ENCODE data around the gene FBLN2.

Gene FBLN2

DNA sequence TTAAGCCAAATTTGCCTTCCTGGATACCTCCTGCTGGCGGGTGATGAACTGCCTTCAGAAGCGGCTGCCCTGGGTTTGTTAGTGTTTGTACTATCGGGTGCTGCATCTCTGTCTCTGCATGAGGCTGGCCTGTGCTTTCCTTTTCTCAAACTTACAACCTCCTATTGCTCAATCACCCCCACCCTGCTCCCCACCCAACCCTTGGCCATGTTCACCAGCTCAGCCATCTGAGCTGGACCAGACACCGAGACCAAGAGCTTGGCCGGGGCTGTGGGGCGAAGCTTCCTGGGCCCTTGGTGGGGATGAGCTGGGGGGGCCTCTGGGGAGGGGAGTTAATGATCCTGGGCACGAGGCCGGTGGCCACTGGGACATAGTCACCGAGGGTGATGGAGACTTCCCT lies 16.8 kb upstream of the FBLN2 start:
- DNase-seq (ENCODE audit: low spot score), result no peak

DNA sequence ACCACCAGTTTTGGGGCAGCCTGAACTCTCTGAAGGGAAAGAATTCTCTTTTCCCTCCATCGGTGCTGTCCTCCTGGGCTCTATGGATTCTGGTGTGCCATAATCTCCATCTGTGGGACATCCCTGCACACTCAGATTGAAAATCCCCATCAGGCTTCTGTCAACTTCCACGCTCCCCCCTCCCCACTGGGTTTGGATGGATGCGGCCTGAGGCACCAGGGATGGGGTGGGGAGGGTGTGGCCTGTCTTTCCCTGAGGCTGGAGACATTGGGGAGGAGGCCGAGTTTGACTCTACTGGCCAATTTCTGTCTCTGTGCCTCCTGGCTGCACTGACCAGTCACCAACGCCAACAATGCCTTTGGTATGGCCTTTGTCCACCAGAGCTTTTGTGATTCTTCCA lies 16.3 kb upstream of the FBLN2 start:
- no peak for DNase-seq (ENCODE audit: low spot score)

DNA sequence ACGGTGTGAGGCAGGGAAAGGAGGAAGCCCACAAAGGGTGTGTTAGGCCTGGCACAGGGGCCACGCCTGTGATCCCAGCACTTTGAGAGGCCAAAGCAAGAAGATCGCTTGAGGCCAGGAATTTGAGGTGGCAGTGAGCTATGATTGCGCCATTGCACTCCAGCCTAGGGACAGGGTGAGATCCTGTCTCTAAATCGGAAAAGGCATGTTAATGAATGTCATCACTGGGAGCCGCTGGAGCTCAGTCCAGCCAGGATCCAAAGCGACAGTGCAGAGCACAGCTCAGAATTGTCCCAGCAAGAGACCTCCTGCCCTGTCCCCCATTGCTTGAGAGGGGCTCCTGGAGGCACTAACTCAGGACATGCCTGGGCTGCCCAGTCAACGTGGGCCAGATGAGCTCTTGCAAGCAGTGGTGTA lies 15.0 kb upstream of the FBLN2 start:
- DNase-seq (ENCODE audit: low spot score), result no peak

DNA sequence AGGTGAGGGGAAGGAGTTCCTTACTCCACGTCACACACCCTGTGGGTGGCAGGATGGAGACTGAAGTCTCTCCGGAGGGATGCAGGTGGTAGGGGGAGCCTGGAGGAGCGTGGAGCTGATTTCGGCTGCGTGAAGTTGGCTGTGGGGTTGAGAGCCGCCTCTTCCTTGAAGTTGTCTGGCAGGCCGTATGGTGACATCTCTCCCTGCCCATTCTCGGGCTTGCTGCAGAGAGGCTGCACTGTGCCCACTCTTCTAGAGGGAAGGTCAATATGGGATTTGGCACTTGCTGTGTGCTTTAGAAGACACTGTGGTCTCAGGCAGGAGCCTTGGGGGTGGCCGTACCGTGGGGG lies 13.4 kb upstream of the FBLN2 start:
- no peak for DNase-seq (ENCODE audit: low spot score)

DNA sequence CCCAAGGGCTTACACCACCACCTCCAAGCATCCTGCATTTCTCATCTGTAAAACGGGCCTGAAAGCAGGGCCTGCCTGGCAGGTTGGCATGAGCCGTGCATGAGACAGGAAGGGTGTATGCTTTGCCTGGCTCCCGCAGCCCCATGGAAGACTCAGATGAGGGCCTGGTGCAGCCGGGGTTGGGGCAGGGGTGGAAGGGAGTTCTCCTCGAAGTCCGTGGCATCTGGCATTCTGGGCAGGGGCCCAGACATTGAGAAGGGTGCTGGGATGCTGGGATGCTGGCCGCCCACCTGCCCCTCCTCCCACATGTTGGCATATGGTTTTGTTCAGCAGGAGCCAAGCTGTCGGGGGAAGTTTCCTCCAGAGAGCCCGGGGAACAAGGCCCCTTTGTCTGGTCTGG lies 13.0 kb upstream of the FBLN2 start:
- DNase-seq (ENCODE audit: low spot score), result no peak

DNA sequence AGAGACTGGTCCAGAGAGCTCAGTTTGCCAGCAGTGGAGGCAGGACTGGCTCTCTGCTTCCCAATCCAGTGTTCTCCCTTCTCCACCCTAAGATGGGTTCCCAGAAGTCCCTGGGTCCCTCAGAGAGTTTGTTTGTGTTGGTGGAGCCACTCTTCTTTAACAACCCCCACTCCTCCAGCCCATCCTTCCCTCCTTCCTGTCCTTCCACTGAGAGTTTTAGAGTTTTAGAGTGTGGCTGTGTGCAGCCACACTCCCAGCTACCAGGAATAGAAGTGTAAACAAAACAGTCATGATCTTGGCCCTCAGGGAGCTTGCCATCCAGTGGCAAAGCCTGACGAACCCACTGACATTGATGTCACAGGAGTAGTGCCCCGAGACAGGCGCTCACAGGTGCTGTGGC lies 12.5 kb upstream of the FBLN2 start:
- no peak for DNase-seq (ENCODE audit: low spot score)

DNA sequence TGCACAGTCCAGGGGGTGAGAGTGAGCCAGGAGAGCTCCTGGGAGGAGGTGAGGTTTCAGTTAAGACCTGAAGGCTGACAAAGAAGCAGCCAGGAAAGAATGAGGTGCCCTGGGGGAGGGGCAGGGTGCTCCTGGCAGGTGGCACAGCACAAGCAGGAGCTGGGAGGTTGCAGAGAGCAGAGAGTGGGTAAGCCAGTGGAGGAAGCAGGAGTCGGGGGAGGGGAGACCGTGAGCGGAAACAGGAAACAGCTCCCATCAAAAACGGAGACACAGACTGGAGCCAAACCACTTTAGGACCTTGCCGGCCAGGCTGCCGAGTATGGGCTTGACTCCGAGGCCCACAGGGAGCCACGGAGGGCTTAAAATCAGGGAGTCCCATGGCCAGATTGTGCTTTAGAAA lies 12.1 kb upstream of the FBLN2 start:
- DNase-seq (ENCODE audit: low spot score), result no peak

DNA sequence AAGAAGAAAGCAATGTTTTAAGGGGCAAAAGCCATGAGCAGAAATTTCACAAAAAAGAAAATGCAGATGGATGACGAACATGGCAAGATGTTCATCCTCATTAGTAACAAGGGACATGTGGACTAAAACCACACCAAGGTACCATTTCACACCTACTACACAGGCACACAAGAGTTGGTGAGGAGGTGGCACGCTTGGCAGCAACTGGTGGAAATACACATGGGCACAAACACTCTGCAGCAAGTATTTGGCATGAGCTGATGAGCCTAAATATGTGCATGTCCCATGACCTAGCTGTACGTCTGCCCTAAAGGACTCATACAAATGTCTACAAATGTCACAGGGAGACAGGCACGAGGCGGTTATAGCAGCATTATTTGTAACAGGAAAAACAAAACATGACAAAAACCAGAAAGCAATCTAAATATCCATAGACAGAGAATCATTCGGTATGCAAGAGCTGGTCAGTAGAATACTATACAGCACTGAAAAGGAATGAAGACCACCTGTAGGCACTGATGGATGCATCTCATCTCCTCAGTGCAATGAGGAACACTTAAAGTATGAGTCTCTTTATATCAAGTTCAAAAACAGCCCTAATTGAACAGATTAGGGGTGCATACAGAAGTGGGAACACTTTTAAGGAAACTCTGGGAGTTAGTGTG lies 11.5 kb upstream of the FBLN2 start:
- no peak for DNase-seq (ENCODE audit: low spot score)

DNA sequence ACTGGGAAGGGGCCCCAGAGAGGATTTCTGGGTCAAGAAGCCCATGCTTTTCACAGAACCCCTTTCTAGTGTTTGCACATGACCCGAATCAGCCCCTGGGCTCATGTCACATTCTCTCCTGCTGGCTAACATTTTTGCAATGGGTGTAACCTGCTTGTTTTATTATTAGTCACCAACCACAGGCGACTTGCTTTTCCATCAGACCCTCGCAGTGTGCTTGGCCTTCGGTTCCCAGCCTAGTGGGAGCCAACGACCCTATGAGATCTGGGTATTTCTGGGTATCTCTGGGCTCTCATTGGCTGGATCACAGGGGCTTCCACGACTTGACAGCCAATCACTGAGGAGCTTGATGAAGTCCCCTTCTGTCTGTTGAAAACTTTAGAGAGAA lies 11.0 kb upstream of the FBLN2 start:
- no peak for DNase-seq (ENCODE audit: low spot score)

DNA sequence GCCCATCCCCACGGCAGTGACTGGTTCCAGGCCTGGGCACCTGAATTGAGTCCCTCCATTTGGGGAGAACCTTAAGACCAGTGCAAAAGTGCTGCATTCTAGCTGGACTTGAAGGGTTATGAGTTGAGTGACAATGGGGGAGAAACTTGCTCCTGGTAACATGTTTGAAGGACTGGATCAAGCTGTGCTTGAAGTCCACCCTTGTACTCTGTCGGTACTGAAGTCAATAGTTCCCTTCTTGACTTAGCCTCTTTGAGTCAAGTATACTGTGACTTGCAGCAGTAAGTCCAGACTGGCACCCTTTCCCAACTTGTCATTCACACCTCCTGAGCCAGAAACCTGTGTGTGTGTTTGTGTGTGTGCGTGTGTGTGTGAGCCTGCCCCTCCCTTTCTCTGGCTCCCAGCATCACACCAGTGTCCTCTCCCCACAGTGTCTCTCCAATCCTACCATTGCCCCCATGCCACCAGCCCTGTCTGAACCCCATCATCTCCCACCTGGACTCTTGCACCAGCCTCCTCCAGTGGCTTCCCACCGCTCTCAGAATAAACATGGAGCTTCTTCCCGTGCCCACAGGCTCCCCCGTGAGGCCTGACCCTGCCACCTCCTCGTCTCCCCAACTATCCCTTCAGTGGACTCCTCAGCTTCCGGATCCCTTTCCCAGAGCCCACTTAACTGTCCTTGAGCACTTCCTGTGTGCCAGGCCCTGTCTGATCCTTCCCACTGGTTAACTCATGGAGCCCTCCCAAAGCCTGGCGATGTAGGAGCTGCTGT lies 10.2 kb upstream of the FBLN2 start:
- DNase-seq (ENCODE audit: low spot score), result no peak

DNA sequence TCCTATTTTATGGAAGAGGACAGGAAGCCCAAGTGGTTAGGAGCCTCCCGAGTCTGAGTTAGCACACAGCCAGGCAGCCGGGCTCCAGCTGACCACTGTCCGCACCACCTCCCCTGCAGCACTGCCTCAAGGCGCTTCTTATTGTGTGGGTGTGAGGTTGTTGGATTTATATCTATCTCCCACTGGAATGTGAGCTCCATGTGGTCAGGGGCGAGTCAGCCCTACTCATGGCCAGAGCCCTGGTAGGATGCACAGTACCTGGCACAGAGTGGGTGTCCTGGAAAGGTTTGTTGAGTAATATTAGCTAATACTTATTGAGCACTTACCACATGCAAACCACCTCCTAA lies 9.7 kb upstream of the FBLN2 start:
- no peak for DNase-seq (ENCODE audit: low spot score)

DNA sequence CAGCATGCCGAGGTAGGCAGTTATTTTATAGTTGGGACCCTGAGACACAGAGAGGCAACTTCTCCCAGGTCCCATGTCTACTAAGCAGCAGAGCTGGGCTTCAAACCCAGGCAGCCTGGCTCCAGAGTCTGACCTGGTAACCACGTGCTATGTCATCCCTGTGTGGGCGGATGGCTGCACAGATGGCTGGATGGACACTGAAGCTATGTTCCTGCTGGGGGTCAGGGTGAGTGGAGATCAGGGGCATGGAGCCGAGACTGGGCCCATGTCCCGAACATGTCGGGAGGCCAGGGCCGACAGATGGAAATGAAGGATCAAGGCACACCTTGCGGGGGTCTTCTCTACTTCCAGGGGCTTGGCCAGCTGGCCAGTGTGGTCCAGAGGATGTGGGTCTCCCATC lies 9.3 kb upstream of the FBLN2 start:
- DNase-seq (ENCODE audit: low spot score), result no peak

DNA sequence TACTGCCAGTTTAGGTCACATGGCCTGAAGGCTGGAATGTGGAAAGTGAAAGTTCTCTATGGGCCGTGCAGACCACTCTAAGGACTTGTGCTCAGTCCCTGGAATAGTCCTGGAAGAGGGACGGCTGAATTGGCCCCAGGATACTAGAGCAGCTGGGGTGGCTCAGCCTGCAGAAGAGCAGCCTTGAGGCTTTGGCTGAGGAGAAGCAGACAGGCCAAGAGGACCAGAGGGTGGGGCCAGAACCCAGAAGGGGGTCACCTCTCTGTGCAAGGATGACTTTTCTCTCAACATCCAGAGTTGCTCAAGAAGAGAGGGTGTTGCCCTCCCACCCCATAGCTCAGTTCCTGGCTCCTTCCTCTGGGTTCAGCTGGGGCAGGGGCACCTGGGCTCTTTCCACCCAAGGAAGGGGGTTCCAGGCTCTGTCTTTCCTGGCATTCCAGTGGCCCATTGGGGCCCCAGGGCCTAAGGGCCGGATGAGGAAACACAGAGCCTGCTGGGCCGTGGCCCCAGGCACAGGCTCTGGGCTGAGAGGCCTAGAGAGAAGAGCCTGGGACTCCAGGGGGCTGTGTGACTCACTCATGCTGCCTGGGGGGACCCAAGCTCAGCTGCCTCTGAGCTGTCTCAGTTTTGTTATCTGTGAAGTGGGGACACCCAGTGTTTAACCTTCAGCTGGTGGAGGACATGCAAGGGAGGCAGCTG lies 8.5 kb upstream of the FBLN2 start:
- no peak for DNase-seq (ENCODE audit: low spot score)

DNA sequence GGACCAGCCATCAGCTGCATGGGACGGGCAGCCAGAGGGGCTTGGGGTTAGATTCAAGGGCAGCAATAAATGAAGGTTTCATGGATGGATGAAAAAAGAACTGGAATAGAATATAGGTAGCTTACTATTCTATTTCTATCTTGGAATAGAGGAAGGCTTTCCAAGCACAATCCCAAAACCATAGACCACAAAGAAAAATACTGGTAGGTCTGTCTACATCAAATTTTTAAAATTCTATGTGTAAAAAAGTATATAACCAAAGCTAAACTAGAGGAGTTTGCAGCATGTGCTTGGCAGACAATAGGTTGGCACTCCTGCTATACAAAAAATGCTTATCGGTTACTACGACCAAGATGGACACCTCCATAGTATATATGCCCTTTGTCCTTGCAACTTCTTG lies 7.2 kb upstream of the FBLN2 start:
- DNase-seq (ENCODE audit: low spot score), result no peak

DNA sequence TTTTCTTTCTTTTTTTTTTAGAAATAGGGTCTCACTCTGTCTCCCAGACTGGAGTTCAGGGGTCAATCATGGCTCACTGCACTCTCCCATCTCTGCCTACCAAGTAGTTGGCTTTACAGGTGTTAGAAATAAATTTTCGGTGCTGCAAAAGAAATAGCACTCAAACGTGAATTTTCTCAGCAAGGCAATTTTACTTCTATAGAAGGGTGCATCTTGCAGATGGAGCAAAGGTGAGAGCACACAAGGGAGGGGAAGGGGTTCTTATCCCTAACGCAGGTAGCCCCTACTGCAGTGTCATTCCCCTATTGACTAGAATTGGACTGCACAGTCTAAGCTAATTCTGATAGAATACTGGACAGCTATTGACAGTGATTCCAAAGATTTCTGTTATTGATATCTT lies 6.8 kb upstream of the FBLN2 start:
- no peak for DNase-seq (ENCODE audit: low spot score)

DNA sequence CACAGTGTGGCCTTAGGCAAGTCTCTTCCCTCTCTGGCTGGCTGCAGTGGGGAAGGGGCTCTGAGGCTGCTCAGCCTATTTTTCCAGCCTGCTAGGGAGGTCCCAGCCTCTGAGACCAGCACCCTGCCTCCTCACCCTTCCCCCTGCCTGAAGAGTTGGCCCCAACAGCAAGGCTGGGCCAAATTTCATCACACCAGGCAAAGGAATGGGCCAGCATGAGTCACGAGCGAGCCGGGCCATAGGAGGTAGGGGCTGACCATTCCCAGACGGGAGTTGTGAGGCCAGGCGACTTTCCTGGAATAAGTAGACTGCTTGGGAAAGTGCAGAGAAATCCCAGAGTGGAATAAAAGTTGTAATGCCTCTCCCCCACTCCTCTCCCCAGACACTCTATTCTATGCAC lies 5.7 kb upstream of the FBLN2 start:
- no peak for DNase-seq (ENCODE audit: low spot score)

DNA sequence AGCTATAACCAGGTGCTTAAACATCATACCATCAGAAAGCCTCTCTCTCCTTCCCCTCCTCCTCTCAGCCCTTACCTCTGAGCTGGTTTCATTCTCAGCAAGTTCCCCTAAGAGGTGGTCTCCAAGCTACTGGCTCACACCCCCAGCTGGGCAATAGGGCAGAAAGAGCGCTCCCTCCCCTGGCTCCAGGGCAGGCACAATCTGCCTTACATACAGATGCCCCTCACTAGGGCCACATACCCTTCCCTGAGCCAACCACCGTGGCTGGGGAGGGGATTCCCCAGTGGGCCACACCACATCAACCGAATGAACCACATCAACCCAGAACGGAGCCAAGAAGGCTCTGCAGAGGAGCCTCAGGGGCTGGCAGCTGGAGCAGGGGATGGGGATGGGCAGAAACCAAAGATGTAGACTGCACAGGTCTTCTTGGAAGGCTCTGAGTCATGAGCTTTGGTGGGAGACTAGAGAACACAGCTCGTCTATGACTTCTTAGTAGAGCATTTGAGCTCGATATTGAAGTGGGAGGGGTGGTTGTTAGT lies 4.6 kb upstream of the FBLN2 start:
- DNase-seq (ENCODE audit: low spot score), result no peak

DNA sequence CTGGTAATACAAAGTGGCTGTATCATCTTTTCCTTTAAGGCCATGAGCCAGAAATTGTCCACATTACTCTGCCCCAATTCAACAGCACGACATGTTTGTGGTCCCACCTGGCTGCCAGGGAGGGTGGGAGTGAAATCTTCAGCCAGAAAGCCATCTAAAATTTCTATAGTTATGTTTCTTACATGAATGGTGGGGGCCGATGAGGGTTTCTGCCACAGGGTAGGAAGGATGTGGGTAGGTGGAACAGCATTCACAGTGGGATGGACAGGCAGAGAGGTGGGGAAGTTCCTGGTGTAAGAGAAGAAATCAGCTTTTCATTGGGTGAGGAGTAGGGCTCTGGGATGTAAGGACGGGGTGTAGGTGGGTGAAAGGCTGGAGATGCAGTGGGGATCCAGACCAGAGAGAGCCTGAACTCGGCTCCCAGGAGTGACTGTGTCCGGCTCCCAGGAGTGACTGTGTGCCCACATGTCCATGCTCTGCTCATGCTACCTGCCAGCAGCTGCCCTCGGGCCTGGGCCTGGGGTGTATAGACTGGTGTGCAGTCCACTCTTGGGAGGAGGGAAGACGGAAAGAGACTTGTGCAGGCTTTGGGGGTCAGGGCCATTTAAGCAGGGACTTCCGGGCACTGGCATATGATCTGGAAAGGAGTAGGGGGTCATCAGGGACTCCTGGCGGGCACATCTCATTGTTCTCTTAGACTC lies 3.8 kb upstream of the FBLN2 start:
- DNase-seq (ENCODE audit: low spot score), result no peak

DNA sequence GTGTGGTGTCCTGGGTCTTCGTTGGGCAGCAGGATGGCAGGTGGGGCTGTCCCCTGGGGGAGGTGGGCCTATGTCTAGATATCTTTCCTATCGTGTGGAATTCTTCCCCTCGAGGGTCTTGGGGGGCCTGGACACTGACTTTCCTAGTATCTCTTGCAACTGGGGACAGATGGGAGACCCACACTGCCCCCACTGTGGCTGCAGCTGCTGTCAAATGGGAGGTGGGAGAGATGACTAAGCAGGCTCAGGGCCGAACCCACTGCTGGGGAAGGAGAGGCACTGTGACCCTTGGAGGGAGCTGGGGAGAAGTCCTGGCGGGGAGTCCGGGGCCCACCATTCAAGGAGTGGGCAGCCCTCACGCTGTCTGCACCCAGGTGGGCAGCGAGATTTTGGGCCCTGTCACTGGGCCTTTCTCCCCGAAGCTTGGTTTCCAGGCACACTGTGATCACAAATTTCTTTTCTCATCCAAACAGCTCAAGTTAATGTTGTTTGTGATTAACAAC lies 2.9 kb upstream of the FBLN2 start:
- no peak for DNase-seq (ENCODE audit: low spot score)

DNA sequence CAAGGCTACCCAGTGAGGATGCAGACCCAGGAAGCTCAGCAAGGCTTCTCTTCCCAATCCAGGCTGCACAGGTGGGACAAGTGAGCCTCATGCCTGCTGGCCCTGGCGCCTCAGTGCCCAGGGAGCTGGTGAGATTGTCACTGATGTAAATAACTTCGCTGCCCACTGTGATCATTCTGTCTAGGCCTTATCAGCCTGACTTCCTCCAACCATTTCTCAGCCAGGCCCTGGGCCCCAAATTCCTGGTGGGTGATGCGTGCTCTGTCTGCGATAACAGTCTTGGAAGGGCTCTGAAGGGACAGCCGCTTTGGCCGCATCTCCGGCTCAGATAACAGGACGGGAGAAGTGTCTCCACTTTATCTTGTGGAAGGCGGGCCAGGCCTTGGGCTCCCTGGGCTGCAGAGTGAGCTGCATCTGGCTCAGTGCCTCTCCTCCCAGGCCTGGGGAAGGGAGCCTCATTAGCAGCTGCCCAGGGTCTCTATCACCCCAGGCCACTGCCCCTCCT lies 2.2 kb upstream of the FBLN2 start:
- no peak for DNase-seq (ENCODE audit: low spot score)

DNA sequence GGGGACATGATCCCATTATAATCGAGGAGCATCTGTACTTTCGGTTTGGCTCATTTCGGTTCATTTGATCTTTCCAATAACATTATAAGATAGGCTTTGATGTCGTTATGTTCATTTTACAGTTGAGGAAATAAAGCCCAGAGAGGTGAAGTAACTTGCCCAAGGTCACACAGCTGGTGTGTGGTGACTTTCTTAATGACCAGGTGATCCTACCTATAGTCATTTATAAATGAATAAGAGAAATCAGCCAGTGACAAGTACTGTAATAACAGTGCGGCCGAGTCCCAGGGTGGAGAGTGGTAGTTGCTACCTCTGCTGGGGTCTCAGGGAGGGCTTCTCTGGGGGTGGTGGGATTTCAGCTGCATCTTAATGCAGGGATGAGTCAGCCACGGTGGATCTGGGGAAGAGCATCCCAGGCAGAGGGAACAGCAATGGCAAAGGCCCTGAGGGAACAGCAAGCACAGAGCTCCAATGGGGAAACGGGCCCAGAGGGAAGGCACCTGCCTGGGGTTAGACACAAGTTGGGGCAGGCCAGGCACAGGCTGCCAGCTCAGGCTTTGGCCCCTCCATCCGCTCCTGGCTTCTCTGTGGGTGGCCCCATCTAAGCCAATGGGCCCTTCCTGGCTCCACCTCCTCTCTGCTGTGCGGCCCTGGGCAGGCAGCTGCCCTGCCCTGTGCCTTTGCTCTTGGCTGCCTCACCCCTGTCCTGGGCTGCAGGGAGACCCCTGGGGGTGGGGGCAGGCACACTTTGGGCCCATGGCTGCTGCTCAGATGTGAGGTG lies 1.1 kb upstream of the FBLN2 start:
- DNase-seq (ENCODE audit: low spot score), result no peak
